ENCODE measurements around the gene THSD4.

Gene THSD4

GRCh38 chr15:71281256-71281655 lies 166.0 kb downstream of the THSD4 start:
- no peak for DNase-seq (ENCODE audit: low read depth, low spot score)
- no peak overlapping the region for H3K4me3 ChIP-seq
- H3K27ac ChIP-seq: no peak overlapping the region
- H3K36me3 ChIP-seq (ENCODE audit: insufficient read depth, low read length): no peaks in the 10 kb centered on the region
- H3K9me3 ChIP-seq (ENCODE audit: low read depth, low read length): no peaks in the 10 kb centered on the region
- TF ChIP-seq FOXP2 (optimal IDR thresholded peaks at IDR 0.05; ENCODE audit: control extremely low read depth, extremely low read length, insufficient read depth) (no peak), POLR2AphosphoS5 (IDR thresholded peaks at IDR 0.05; ENCODE audit: borderline replicate concordance, low read depth, low read length) (no peak), EZH2 (IDR thresholded peaks at IDR 0.05) (no peak)
- H3K9ac ChIP-seq (ENCODE audit: insufficient read length): no peak overlapping the region

- no peak for TF ChIP-seq FOXP2 (optimal IDR thresholded peaks at IDR 0.05; ENCODE audit: control extremely low read depth, extremely low read length, insufficient read depth)
- no peak for TF ChIP-seq EZH2 (IDR thresholded peaks at IDR 0.05)
- TF ChIP-seq POLR2AphosphoS5 (IDR thresholded peaks at IDR 0.05; ENCODE audit: borderline replicate concordance, low read depth, low read length): no peak
- Histone ChIP-seq H3K9ac (ENCODE audit: insufficient read length) (no peak overlapping the region), H3K4me3 (no peak overlapping the region), H3K27ac (no peak overlapping the region), H3K9me3 (ENCODE audit: low read depth, low read length) (no peaks in the 10 kb centered on the region), H3K36me3 (ENCODE audit: insufficient read depth, low read length) (no peaks in the 10 kb centered on the region)
- DNase-seq (ENCODE audit: low read depth, low spot score): no peak
Observed at GRCh38 chr15:71282076-71282475, 166.8 kb downstream of the THSD4 start.

- no peak for TF ChIP-seq EZH2 (IDR thresholded peaks at IDR 0.05)
- TF ChIP-seq POLR2AphosphoS5 (IDR thresholded peaks at IDR 0.05; ENCODE audit: borderline replicate concordance, low read depth, low read length): no peak
- no peak for TF ChIP-seq FOXP2 (optimal IDR thresholded peaks at IDR 0.05; ENCODE audit: control extremely low read depth, extremely low read length, insufficient read depth)
- Histone ChIP-seq H3K27ac (no peak overlapping the region), H3K4me3 (no peak overlapping the region), H3K9me3 (ENCODE audit: low read depth, low read length) (no peaks in the 10 kb centered on the region), H3K36me3 (ENCODE audit: insufficient read depth, low read length) (no peaks in the 10 kb centered on the region), H3K9ac (ENCODE audit: insufficient read length) (no peak overlapping the region)
- DNase-seq (ENCODE audit: low read depth, low spot score): no peak
Observed at GRCh38 chr15:71288348-71288955, 173.2 kb downstream of the THSD4 start.

GRCh38 chr15:71290002-71290401 lies 174.7 kb downstream of the THSD4 start:
- no peak for DNase-seq (ENCODE audit: low read depth, low spot score)
- TF ChIP-seq FOXP2 (optimal IDR thresholded peaks at IDR 0.05; ENCODE audit: control extremely low read depth, extremely low read length, insufficient read depth): no peak
- TF ChIP-seq EZH2 (IDR thresholded peaks at IDR 0.05): no peak
- TF ChIP-seq POLR2AphosphoS5 (IDR thresholded peaks at IDR 0.05; ENCODE audit: borderline replicate concordance, low read depth, low read length): no peak
- no peaks in the 10 kb centered on the region for H3K9me3 ChIP-seq (ENCODE audit: low read depth, low read length)
- H3K4me3 ChIP-seq: no peak overlapping the region
- H3K9ac ChIP-seq (ENCODE audit: insufficient read length): no peak overlapping the region
- no peak overlapping the region for H3K27ac ChIP-seq
- no peaks in the 10 kb centered on the region for H3K36me3 ChIP-seq (ENCODE audit: insufficient read depth, low read length)

GRCh38 chr15:71290881-71291635 lies 175.8 kb downstream of the THSD4 start:
- no peak overlapping the region for H3K27ac ChIP-seq
- no peak overlapping the region for H3K4me3 ChIP-seq
- no peak for DNase-seq (ENCODE audit: low read depth, low spot score)
- no peaks in the 10 kb centered on the region for H3K36me3 ChIP-seq (ENCODE audit: insufficient read depth, low read length)
- H3K9me3 ChIP-seq (ENCODE audit: low read depth, low read length): no peaks in the 10 kb centered on the region
- TF ChIP-seq FOXP2 (optimal IDR thresholded peaks at IDR 0.05; ENCODE audit: control extremely low read depth, extremely low read length, insufficient read depth) (no peak), EZH2 (IDR thresholded peaks at IDR 0.05) (no peak), POLR2AphosphoS5 (IDR thresholded peaks at IDR 0.05; ENCODE audit: borderline replicate concordance, low read depth, low read length) (no peak)
- H3K9ac ChIP-seq (ENCODE audit: insufficient read length): no peak overlapping the region

GRCh38 chr15:71291723-71292122 lies 176.5 kb downstream of the THSD4 start:
- Histone ChIP-seq H3K27ac (no peak overlapping the region), H3K9me3 (ENCODE audit: low read depth, low read length) (no peaks in the 10 kb centered on the region), H3K9ac (ENCODE audit: insufficient read length) (no peak overlapping the region), H3K4me3 (no peak overlapping the region), H3K36me3 (ENCODE audit: insufficient read depth, low read length) (no peaks in the 10 kb centered on the region)
- DNase-seq (ENCODE audit: low read depth, low spot score): no peak
- TF ChIP-seq FOXP2 (optimal IDR thresholded peaks at IDR 0.05; ENCODE audit: control extremely low read depth, extremely low read length, insufficient read depth): no peak
- TF ChIP-seq POLR2AphosphoS5 (IDR thresholded peaks at IDR 0.05; ENCODE audit: borderline replicate concordance, low read depth, low read length): no peak
- TF ChIP-seq EZH2 (IDR thresholded peaks at IDR 0.05): no peak

GRCh38 chr15:71293723-71294122 lies 178.5 kb downstream of the THSD4 start:
- Histone ChIP-seq H3K9ac (ENCODE audit: insufficient read length) (no peak overlapping the region), H3K27ac (no peak overlapping the region), H3K9me3 (ENCODE audit: low read depth, low read length) (no peaks in the 10 kb centered on the region), H3K4me3 (no peak overlapping the region), H3K36me3 (ENCODE audit: insufficient read depth, low read length) (no peaks in the 10 kb centered on the region)
- TF ChIP-seq EZH2 (IDR thresholded peaks at IDR 0.05) (no peak), FOXP2 (optimal IDR thresholded peaks at IDR 0.05; ENCODE audit: control extremely low read depth, extremely low read length, insufficient read depth) (no peak), POLR2AphosphoS5 (IDR thresholded peaks at IDR 0.05; ENCODE audit: borderline replicate concordance, low read depth, low read length) (no peak)
- DNase-seq (ENCODE audit: low read depth, low spot score): no peak

GRCh38 chr15:71294251-71294910 lies 179.1 kb downstream of the THSD4 start:
- Histone ChIP-seq H3K9ac (ENCODE audit: insufficient read length) (no peak overlapping the region), H3K4me3 (no peak overlapping the region), H3K9me3 (ENCODE audit: low read depth, low read length) (no peaks in the 10 kb centered on the region), H3K36me3 (ENCODE audit: insufficient read depth, low read length) (no peaks in the 10 kb centered on the region), H3K27ac (no peak overlapping the region)
- TF ChIP-seq EZH2 (IDR thresholded peaks at IDR 0.05): no peak
- no peak for DNase-seq (ENCODE audit: low read depth, low spot score)

Data from SK-N-MC (cell line).